Measurements from ENCODE around the gene PSKH1. TPM values are rescaled to one million over a fixed set of nuclear protein-coding genes. Genes with fewer than 3 reads are reported as not detected.
"Not testable (repeated sequence)": the region's sequence is repeated elsewhere in the genome, so short reads cannot be mapped to it uniquely, and the experiment has no call there.

Gene PSKH1
- polyA plus RNA-seq, 1 donor (not counting 4 experiments of a cell fraction or from before 2014, with no cell fraction given): 10.7 TPM

- peak within 1 kb of the TSS; percentile 82 for H2AFZ ChIP-seq (ENCODE audit: control insufficient read depth, low read length)
- H3K4me1 ChIP-seq (ENCODE audit: control insufficient read depth, extremely low read depth, insufficient read depth, low read length): peaks cover 27% of the 10 kb centered on the region
- peak within 1 kb of the TSS; percentile 92 for H3K9ac ChIP-seq (ENCODE audit: control insufficient read depth, extremely low read depth, insufficient read depth, low read length)
- peak within 1 kb of the TSS; percentile 89 to 95 (median 91) for H3K4me3 ChIP-seq (ENCODE audit: control insufficient read depth in 2 of 3, extremely low read depth in 1 of 3, insufficient read depth in 2 of 3, low read depth in 1 of 3, low read length in 3 of 3)
- peak within 1 kb of the TSS; percentile 81 for H3K27ac ChIP-seq (ENCODE audit: control insufficient read depth, insufficient read depth, low read length)
- TF ChIP-seq CTCF (optimal IDR thresholded peaks at IDR 0.05 in 1 of 3, IDR thresholded peaks at IDR 0.05 in 1 of 3, conservative IDR thresholded peaks at IDR 0.05 in 1 of 3; ENCODE audit: extremely low read depth in 1 of 3, insufficient read depth in 2 of 3, low read length in 3 of 3) (peak in 1 of 3 experiments; percentile 29), EZH2 (IDR thresholded peaks at IDR 0.05; ENCODE audit: low read length) (no peak)
- no peaks in the 10 kb centered on the region for H3K9me3 ChIP-seq (ENCODE audit: control insufficient read depth, low read depth, low read length)
- no peaks in the 10 kb centered on the region for H4K20me1 ChIP-seq (ENCODE audit: control insufficient read depth, extremely low read depth, insufficient read depth, low read length)
- FAIRE-seq (no peak), DNase-seq (ENCODE audit: low read depth, low spot score) (no peak)
- no peaks in the 10 kb centered on the region for H3K9me1 ChIP-seq (ENCODE audit: control insufficient read depth, extremely low read depth, insufficient read depth, low read length)
- peaks cover 10% of the 10 kb centered on the region for H3K79me2 ChIP-seq (ENCODE audit: control insufficient read depth, insufficient read depth, low read length)
- H3K27me3 ChIP-seq (ENCODE audit: control insufficient read depth, extremely low read depth, insufficient read depth, low read length): no peaks in the 10 kb centered on the region
- peaks cover 7 to 18% of the 10 kb centered on the region in 2 experiments for H3K36me3 ChIP-seq (ENCODE audit: control insufficient read depth in 2 of 2, extremely low read depth in 1 of 2, insufficient read depth in 2 of 2, low read length in 2 of 2)
- peak within 1 kb of the TSS; percentile 63 for H3K4me2 ChIP-seq (ENCODE audit: control insufficient read depth, extremely low read depth, insufficient read depth, low read depth, low read length)
- dilution Hi-C loops (cut with MboI; ENCODE audit: extremely low pct_ligation_motif_present, low sequenced_read_pairs): no loop called here
Measured at GRCh38 chr16:67936124-67936879, 43.2 kb downstream of the PSKH1 start, which contains the start of gene PSMB10. TSS of gene PSMB10 (minus strand) at chr16:67936850. CDS start at chr16:67936749, 101 bp downstream.

GRCh38 chr16:67936880-67937605 lies 44.0 kb downstream of the PSKH1 start:
- TF ChIP-seq EZH2 (IDR thresholded peaks at IDR 0.05; ENCODE audit: low read length): no peak
- no peak for TF ChIP-seq CTCF (optimal IDR thresholded peaks at IDR 0.05 in 1 of 3, IDR thresholded peaks at IDR 0.05 in 1 of 3, conservative IDR thresholded peaks at IDR 0.05 in 1 of 3; ENCODE audit: extremely low read depth in 1 of 3, insufficient read depth in 2 of 3, low read length in 3 of 3)
- Histone ChIP-seq H3K4me3 (ENCODE audit: control insufficient read depth in 2 of 3, extremely low read depth in 1 of 3, insufficient read depth in 2 of 3, low read depth in 1 of 3, low read length in 3 of 3) (peak overlapping the region; percentile 89 to 95 (median 91)), H3K9me1 (ENCODE audit: control insufficient read depth, extremely low read depth, insufficient read depth, low read length) (peaks cover 3% of the 10 kb centered on the region), H3K27ac (ENCODE audit: control insufficient read depth, insufficient read depth, low read length) (peak overlapping the region; percentile 81), H3K79me2 (ENCODE audit: control insufficient read depth, insufficient read depth, low read length) (peaks cover 10% of the 10 kb centered on the region), H3K36me3 (ENCODE audit: control insufficient read depth in 2 of 2, extremely low read depth in 1 of 2, insufficient read depth in 2 of 2, low read length in 2 of 2) (peaks cover 10 to 21% of the 10 kb centered on the region in 2 experiments), H2AFZ (ENCODE audit: control insufficient read depth, low read length) (no peak overlapping the region), H3K27me3 (ENCODE audit: control insufficient read depth, extremely low read depth, insufficient read depth, low read length) (no peaks in the 10 kb centered on the region), H4K20me1 (ENCODE audit: control insufficient read depth, extremely low read depth, insufficient read depth, low read length) (no peaks in the 10 kb centered on the region), H3K9me3 (ENCODE audit: control insufficient read depth, low read depth, low read length) (no peaks in the 10 kb centered on the region), H3K4me2 (ENCODE audit: control insufficient read depth, extremely low read depth, insufficient read depth, low read depth, low read length) (peak overlapping the region; percentile 63), H3K9ac (ENCODE audit: control insufficient read depth, extremely low read depth, insufficient read depth, low read length) (peak overlapping the region; percentile 92), H3K4me1 (ENCODE audit: control insufficient read depth, extremely low read depth, insufficient read depth, low read length) (peaks cover 27% of the 10 kb centered on the region)
- FAIRE-seq (no peak), DNase-seq (ENCODE audit: low read depth, low spot score) (no peak)
- dilution Hi-C loops (cut with MboI; ENCODE audit: extremely low pct_ligation_motif_present, low sequenced_read_pairs): no loop called here

GRCh38 chr16:67937713-67938112 lies 44.7 kb downstream of the PSKH1 start:
- peaks cover 14 to 24% of the 10 kb centered on the region in 2 experiments for H3K36me3 ChIP-seq (ENCODE audit: control insufficient read depth in 2 of 2, extremely low read depth in 1 of 2, insufficient read depth in 2 of 2, low read length in 2 of 2)
- FAIRE-seq; DNase-seq (ENCODE audit: low read depth, low spot score); H3K9me3 ChIP-seq (ENCODE audit: control insufficient read depth, low read depth, low read length); H3K27ac ChIP-seq (ENCODE audit: control insufficient read depth, insufficient read depth, low read length); H2AFZ ChIP-seq (ENCODE audit: control insufficient read depth, low read length); H3K4me3 ChIP-seq (ENCODE audit: control insufficient read depth in 2 of 3, extremely low read depth in 1 of 3, insufficient read depth in 2 of 3, low read depth in 1 of 3, low read length in 3 of 3); H4K20me1 ChIP-seq (ENCODE audit: control insufficient read depth, extremely low read depth, insufficient read depth, low read length); H3K79me2 ChIP-seq (ENCODE audit: control insufficient read depth, insufficient read depth, low read length); H3K9ac ChIP-seq (ENCODE audit: control insufficient read depth, extremely low read depth, insufficient read depth, low read length); dilution Hi-C loops (cut with MboI; ENCODE audit: extremely low pct_ligation_motif_present, low sequenced_read_pairs); H3K27me3 ChIP-seq (ENCODE audit: control insufficient read depth, extremely low read depth, insufficient read depth, low read length); H3K9me1 ChIP-seq (ENCODE audit: control insufficient read depth, extremely low read depth, insufficient read depth, low read length): not testable (repeated sequence)
- H3K4me1 ChIP-seq (ENCODE audit: control insufficient read depth, extremely low read depth, insufficient read depth, low read length): peaks cover 27% of the 10 kb centered on the region
- peak overlapping the region; percentile 63 for H3K4me2 ChIP-seq (ENCODE audit: control insufficient read depth, extremely low read depth, insufficient read depth, low read depth, low read length)

Data from keratinocyte (primary cell).